B cell (primary cell): ENCODE measurements around the gene ATCAY.

Experiments used
- EZH2 ChIP-seq: IDR thresholded peaks from 2 replicates; pipeline ENCODE4 v1.6.1; 2012; ENCODE audit warnings: borderline replicate concordance, low read depth, mild to moderate bottlenecking, moderate library complexity, low read length; ENCODE audit not compliant: insufficient read depth, poor library complexity, severe bottlenecking
- TF ChIP-seq, protein P1 (sequence below): fragments of 200-600 bp; IDR thresholded peaks from one replicate; pipeline ENCODE4 v1.8.0; 2022; ENCODE audit warnings: antibody characterized with exemption, mild to moderate bottlenecking

DNA sequence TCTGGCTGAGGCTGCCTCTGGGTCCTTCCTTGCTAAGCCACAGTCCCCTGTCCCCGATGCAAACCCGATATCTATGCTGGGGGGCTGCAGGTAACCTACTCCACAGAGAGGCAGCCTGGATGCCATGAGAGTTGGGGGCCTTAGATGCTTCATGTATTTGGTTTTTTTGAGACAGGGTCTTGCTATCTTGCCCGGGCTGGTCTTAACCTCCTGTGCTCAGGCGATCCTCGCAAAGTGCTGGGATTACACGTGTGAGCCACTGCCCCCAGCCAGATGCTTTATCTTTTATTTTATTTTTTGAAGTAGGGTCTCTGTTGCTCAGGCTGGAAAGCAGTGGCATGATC lies 1.5 kb downstream of the ATCAY start:
- TF ChIP-seq, protein P1, sequence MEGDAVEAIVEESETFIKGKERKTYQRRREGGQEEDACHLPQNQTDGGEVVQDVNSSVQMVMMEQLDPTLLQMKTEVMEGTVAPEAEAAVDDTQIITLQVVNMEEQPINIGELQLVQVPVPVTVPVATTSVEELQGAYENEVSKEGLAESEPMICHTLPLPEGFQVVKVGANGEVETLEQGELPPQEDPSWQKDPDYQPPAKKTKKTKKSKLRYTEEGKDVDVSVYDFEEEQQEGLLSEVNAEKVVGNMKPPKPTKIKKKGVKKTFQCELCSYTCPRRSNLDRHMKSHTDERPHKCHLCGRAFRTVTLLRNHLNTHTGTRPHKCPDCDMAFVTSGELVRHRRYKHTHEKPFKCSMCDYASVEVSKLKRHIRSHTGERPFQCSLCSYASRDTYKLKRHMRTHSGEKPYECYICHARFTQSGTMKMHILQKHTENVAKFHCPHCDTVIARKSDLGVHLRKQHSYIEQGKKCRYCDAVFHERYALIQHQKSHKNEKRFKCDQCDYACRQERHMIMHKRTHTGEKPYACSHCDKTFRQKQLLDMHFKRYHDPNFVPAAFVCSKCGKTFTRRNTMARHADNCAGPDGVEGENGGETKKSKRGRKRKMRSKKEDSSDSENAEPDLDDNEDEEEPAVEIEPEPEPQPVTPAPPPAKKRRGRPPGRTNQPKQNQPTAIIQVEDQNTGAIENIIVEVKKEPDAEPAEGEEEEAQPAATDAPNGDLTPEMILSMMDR: no peak
- no peak for TF ChIP-seq EZH2
